ENCODE data around the gene LGALS7B. TPM values are rescaled to one million over a fixed set of nuclear protein-coding genes. Genes with fewer than 3 reads are reported as not detected.

Gene LGALS7B
- total and polyA plus RNA-seq, 2 of the 8 experiments (the other 6 are each of a cell fraction or from before 2014, with no cell fraction given) = 3.6 TPM; not detected in 1

DNA sequence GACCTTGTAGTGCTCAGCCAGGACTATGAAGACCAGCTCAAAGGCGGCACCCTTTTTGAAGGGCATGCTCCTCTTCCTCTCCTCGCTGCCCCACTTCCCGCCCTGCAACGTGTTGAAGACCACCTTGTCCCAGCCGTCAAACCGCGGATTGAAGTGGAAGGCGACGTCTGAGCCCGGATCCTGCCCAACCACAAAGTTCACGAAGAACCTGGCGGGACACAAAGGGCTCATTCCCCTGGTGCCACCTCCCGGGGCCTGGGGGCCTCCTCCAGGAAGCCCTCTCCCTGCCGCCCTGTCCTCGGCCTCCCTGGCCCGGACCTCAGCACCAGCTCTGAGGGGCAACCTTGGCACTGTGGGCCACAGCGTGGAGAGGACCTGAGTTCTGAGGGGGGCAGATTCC is 19.7 kb downstream of the LGALS7B start (continued):
- TF ChIP-seq, protein P1, sequence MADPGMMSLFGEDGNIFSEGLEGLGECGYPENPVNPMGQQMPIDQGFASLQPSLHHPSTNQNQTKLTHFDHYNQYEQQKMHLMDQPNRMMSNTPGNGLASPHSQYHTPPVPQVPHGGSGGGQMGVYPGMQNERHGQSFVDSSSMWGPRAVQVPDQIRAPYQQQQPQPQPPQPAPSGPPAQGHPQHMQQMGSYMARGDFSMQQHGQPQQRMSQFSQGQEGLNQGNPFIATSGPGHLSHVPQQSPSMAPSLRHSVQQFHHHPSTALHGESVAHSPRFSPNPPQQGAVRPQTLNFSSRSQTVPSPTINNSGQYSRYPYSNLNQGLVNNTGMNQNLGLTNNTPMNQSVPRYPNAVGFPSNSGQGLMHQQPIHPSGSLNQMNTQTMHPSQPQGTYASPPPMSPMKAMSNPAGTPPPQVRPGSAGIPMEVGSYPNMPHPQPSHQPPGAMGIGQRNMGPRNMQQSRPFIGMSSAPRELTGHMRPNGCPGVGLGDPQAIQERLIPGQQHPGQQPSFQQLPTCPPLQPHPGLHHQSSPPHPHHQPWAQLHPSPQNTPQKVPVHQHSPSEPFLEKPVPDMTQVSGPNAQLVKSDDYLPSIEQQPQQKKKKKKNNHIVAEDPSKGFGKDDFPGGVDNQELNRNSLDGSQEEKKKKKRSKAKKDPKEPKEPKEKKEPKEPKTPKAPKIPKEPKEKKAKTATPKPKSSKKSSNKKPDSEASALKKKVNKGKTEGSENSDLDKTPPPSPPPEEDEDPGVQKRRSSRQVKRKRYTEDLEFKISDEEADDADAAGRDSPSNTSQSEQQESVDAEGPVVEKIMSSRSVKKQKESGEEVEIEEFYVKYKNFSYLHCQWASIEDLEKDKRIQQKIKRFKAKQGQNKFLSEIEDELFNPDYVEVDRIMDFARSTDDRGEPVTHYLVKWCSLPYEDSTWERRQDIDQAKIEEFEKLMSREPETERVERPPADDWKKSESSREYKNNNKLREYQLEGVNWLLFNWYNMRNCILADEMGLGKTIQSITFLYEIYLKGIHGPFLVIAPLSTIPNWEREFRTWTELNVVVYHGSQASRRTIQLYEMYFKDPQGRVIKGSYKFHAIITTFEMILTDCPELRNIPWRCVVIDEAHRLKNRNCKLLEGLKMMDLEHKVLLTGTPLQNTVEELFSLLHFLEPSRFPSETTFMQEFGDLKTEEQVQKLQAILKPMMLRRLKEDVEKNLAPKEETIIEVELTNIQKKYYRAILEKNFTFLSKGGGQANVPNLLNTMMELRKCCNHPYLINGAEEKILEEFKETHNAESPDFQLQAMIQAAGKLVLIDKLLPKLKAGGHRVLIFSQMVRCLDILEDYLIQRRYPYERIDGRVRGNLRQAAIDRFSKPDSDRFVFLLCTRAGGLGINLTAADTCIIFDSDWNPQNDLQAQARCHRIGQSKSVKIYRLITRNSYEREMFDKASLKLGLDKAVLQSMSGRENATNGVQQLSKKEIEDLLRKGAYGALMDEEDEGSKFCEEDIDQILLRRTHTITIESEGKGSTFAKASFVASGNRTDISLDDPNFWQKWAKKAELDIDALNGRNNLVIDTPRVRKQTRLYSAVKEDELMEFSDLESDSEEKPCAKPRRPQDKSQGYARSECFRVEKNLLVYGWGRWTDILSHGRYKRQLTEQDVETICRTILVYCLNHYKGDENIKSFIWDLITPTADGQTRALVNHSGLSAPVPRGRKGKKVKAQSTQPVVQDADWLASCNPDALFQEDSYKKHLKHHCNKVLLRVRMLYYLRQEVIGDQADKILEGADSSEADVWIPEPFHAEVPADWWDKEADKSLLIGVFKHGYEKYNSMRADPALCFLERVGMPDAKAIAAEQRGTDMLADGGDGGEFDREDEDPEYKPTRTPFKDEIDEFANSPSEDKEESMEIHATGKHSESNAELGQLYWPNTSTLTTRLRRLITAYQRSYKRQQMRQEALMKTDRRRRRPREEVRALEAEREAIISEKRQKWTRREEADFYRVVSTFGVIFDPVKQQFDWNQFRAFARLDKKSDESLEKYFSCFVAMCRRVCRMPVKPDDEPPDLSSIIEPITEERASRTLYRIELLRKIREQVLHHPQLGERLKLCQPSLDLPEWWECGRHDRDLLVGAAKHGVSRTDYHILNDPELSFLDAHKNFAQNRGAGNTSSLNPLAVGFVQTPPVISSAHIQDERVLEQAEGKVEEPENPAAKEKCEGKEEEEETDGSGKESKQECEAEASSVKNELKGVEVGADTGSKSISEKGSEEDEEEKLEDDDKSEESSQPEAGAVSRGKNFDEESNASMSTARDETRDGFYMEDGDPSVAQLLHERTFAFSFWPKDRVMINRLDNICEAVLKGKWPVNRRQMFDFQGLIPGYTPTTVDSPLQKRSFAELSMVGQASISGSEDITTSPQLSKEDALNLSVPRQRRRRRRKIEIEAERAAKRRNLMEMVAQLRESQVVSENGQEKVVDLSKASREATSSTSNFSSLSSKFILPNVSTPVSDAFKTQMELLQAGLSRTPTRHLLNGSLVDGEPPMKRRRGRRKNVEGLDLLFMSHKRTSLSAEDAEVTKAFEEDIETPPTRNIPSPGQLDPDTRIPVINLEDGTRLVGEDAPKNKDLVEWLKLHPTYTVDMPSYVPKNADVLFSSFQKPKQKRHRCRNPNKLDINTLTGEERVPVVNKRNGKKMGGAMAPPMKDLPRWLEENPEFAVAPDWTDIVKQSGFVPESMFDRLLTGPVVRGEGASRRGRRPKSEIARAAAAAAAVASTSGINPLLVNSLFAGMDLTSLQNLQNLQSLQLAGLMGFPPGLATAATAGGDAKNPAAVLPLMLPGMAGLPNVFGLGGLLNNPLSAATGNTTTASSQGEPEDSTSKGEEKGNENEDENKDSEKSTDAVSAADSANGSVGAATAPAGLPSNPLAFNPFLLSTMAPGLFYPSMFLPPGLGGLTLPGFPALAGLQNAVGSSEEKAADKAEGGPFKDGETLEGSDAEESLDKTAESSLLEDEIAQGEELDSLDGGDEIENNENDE (IDR thresholded peaks at IDR 0.05; ENCODE audit: insufficient replicate concordance, low read length) = no peak
- TF ChIP-seq SP1 (IDR thresholded peaks at IDR 0.05; ENCODE audit: low read depth, low read length) = no peak
- TF ChIP-seq BRCA1 (IDR thresholded peaks at IDR 0.05; ENCODE audit: low read depth, low read length) = no peak
